Stimulated activated CD4-positive, alpha-beta T cell treated with anti-CD3 and anti-CD28 coated beads, Interleukin-15, amount 100 ng/mL, for 24 hours (primary cell): ENCODE data around the gene BLVRB.
A peak's percentile ranks its signal among the peaks of the same experiment; 100 is the strongest.
"Not testable (repeated sequence)": the region's sequence is repeated elsewhere in the genome, so short reads cannot be mapped to it uniquely, and the experiment has no call there.

Experiments
- DNase-seq: peaks from one replicate; pipeline ENCODE4 v3.0.0-alpha.2; 2020

BLVRB gene

DNA sequence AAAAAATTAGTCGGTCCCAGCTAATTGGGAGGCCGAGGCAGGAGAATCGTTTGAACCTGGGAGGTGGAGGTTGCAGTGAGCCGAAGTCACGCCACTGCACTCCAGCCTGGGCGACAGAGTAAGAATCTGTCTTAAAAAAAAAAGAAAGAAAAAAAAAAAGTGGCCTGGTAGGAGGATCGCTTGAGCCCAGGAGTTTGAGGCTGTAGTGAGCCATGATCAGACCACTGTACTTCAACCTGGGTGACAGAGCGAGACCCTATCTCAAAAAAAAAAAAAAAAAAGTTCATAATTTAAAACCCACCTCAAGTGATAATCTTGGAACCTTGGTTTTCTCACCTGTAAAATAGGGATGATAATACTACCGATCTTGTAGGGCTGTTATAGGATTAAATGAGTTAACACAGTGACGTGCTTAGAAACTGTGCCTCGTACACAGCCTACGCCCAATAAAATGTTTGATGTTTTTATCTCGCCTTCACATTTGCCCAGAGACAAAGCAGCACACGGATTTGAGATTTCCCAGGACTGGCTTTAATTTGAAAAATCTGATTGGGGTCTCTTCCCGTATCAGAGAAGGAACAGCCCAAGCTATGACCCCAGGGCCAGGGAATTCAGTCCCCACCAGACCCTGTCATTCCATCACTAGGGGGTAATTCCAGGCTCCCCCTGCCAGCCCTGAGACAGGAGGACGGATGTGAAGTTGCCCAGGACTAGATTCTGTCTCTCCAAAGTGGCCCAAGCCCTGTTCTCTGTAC is 43.4 kb downstream of the BLVRB start:
- DNase-seq: no peak

DNA sequence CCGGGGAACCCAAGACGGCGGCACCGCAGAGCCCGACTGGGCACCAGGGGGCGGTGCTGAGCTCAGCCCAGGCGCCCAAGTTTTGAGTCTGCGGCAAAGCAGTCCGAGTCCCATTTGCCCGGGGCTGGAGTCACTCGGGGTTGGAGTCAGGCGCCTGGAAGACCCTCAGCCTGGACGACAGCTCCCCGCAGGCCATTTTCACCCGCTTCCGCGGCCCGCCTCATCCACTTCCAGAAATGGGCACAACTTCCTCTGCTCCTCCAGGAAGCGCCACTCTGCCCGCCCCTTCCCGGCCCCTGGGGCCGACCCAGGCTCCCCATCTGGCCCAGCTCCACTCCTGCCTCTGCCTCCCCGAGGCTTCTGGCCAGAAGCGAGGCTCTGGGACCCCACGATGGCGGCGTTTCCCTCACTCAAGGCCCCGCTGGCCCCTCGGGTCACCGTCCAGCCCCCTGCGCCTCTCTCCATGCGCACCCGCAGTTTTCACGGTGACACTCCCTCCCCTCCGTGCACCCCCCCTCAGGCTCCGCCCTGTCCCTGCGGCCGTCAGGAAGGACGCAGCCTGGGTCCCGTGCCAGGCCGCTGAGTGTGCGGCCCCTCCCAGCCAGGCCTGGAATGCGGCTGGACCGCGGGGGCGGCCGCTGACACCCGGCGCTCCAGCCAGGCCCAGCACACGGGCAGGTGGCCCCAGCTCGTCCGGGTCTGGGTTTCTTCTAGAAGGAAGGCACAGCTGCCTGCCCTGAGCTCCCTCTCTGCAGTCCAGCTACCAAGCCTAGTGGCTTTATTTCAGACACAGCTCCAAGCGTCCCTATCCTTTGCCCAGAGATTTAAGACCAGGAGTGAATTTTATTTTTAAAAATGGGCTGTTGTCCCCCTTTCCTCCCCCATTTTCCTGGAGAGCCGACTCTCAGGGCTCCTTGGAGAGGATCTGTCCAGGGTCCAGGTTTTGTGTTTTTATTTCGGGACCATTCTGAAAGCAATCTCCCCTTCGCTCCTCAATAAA is 44.5 kb downstream of the BLVRB start:
- peak; percentile 87 for DNase-seq

DNA sequence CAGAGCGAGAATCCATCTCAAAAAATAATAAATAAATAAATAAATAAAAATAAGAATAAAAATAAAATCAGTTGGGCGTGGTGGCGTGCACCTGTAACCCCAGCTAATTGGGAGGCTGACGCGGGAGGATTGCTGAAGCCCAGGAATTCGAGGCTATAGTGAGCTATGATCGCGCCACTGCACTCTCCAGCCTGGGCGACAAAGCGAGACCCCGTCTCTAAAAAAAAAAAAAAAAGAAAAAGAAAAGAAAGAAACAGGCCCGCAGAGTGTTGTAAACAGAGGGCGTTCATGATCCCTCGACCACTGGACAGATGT is 45.1 kb downstream of the BLVRB start:
- no peak for DNase-seq

DNA sequence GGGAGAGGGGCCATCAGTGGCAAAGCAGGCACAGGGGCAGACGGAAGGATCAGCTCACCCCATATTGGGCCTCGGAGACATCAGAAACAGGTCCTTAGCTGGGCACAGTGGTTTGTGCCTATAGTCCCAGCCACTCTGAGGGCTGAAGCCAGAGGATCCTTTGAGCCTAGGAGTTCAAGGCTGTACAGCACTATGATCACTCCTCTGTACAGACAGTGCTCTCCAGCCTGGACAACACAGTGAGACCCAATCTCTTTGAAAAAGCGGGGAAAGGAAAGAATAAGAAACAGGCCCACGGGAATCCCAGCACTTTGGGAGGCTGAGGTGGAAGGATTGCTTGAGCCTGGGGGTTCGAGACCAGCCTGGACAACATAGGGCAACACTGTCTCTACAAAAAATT is 45.8 kb downstream of the BLVRB start:
- DNase-seq: no peak

DNA sequence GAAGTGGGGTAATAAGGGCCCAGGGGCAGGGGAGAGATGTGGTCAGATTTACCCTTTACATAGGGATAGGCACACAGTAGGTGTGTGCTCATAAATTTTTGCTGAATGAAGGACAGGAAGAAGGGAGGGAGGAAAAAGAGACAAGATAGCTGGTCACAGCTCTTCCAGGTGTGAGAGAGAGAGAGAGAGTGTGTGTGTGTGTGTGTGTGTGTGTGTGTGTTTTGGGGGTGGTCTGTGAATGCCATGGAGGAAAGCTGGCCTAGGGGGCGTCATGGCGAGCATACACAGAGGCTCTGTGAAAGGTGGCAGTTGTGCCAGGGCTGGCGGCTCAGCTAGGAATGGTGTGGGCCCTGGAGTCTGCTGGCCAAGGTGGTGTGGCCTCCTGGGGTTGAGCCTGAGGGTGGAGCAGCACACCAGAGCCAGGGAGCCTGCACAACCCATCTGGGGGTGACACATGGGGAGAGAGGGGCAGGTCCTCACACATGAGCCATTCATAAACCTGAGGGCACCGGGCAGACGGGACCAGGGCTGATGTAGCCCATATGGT is 46.4 kb downstream of the BLVRB start:
- DNase-seq: no peak

DNA sequence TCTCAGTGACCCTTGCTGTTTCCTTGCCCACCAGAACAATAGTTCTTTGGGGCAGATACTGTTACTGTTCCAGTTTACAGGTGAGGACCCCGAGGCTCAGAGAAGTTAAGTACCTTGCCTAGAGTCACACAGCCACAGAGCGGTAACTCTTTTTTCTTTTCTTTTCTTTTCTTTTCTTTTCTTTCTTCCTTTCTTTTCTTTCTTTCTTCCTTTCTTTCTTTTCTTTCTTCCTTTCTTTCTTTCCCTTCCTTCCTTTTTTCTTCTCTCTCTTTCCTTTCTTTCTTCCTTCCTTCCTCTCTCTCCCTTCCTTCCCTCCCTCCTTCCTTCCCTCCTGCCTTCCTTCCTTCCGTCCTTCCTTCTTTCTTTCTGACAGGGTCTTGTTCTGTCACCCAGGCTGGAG is 47.5 kb downstream of the BLVRB start:
- DNase-seq: no peak

DNA sequence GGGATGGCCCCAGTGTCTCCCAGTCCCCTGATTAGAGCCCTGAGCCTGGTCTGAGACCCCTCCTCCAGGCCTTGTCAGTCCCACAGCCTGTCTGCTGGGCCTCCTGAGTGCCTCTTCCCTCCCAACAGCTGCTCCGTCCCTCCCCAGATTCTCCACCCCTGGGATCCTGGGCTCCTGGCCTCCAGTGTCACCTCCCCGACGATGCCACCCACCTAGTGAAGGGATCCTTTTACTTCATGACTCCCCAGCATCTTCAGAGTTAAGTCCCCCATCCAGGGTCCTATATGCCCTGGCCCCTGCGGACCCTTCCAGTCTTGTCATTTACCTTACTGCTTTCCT is 47.9 kb downstream of the BLVRB start:
- no peak for DNase-seq

DNA sequence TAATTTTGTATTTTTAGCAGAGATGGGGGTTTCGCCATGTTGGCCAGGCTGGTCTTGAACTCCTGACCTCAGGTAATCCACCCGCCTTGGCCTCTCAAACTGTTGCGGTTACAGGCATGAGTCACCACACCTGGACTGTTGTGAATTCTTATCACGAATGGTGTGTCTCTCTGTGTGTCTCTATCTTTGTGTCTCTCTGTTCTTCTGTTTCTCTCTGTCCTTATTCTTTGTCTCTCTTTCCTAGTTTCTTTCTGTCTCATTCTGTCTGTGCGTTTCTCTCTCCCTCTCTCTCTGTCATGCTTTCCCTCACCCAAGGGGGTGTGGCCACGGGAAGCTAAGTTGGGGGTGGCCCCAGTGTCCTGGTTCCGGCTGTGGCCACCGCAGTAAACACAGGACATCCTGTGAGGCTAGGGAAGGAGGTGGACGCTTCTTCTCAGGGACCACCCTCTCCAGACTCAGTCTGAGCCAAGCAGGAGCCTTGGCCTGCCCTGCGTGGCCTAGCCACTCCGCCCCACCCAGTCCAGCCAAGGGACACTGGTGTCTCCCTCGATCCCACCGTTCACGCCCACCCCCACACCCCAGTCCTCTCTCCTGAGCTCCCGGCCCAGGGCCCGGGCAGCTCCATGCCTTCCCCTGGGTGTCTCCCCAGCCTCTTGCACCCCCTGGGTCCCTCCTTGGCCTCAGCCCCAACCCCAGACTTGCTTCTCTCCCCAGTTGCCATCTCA is 48.5 kb downstream of the BLVRB start:
- no peak for DNase-seq

DNA sequence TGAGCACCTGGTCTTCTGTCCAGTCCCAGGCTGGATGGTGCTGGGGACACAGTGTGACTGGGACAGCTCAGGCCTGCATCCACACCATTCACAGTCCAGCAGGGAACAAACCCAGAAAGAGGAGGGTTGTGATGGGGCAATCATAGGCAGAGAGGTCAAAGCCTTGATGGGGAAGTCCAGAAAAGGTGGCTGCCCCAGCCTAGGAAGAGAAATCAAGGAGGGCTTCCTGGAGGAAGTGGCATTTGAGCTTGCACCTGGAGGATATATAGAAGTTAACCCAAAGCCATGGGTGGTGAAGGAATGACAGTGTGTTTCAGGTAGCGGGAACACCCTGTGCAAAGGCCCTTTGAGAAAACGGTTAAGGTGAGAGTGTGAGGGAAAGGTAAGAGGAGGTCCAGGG is 49.8 kb downstream of the BLVRB start:
- no peak for DNase-seq

DNA sequence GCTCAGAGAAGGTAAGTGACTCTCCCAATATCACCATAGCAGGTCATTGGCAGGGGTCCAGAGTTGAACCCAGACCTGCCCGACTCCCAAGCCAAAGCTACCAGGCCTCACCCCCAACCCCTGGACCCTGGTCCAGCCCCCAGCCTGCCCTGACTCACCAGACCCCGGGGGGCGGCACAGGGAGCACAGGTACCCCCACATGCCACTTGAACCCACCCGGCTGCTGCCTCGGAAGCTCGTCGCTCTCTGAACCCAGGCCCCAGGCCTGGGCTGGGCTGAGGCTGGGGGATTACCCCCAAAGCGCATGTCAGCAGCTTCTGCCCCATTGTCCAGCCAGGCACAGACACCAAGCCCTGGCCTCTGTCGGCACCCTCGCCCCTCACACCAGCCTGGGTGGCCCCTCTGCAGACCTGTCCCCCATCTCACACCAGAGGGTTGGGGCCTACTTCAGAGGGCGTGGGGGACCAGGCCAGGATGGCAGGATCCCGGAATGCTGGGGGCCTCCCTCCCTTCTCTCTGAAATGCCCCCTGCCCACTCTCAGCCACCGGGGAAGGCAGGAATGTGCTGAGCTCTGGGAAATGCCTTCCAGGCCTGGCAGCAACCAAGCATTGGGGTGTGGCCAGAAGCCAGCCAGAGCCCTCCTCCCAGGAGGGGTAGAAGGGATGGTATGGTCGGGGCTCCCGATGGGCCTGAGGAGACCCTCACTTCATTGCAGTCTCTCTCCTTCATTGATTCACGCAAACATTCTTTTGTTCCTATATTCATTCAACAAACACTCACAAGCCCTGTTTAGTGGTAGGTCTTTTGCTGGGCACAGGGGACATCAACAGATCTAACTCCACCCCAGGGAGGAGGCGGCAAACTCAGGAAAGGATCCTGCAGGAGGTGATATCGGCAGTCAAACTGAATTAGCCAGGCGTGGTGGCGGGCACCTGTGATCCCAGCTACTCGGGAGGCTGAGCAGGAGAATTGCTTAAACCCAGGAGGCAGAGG is 50.7 kb downstream of the BLVRB start:
- DNase-seq: no peak

DNA sequence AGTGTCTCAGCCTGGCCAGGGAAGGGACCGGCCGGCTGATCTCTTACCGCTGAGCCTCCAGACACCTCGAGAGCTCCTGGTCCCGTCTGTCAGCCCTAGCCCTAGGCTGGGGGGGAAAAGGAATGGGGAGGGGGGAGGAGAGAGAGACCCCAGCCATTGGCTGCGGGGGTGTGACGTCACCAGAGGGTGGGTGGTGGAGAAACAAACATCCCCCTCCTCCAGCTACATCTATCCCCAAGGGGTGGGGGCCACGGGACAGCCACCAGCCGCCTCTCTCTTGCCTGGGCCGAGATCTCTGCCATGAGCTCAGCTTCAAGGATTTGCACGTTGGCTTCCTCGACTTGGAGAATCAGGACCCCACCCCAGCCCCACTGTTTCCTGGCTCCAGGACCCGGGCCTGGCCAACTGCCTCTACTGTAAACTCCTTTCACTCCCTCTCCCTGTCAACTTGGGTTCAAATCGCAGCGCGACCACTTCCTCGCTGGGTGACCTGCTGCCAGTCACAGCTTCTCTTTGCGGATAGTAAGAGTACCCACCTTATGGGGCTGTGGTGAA is 52.2 kb downstream of the BLVRB start, which contains the start of gene PRX:
PRX (minus strand) TSS at position 88 of the 555 bp plus-strand sequence. CDS start 5,446 bp downstream, outside the sequence.
- DNase-seq: no peak

DNA sequence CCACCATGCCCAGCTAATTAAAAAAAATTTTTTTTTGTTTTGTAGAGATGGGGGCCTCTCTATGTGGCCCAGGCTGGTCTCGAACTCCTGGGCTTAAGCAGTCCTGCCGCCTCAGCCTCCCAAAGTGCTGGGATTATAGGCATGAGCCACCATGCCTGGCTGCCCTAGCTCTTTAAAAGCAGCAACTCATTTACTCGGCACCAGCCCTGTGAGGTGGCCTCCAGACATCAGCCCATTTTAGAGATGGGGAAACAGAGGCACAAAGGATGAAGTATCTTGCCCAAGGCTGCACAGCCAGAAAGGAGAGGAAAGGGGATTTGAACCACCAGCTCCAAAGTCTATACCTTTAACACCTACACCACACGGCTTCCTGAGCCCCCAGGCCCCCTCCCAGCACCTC is 52.7 kb downstream of the BLVRB start:
- no peak for DNase-seq

DNA sequence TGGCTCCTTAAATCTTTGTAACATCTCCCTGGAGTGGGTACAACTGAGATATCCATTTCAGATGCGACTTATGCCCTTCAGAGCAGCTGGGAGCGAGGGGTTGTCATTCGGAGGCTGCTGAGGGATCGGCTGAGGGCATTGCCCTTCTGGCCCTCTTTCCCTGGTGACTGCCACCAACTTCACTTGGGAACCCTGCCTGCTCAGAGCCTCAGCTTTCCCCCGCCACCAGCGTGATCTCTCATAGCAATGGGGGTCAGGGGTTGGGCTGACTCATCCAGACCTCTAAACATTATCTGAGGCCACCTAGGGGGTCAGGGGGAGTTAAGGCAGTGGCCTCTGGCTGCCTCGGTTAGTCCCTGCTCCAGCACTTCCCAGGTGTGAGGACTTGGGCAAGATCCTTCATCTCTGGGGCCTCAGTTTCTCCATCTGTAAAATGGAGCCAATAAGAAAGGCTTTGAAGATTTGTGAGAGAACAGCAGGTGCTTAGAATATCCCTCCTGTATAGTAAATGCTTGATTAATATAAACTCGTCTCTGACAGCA is 53.5 kb downstream of the BLVRB start:
- no peak for DNase-seq

DNA sequence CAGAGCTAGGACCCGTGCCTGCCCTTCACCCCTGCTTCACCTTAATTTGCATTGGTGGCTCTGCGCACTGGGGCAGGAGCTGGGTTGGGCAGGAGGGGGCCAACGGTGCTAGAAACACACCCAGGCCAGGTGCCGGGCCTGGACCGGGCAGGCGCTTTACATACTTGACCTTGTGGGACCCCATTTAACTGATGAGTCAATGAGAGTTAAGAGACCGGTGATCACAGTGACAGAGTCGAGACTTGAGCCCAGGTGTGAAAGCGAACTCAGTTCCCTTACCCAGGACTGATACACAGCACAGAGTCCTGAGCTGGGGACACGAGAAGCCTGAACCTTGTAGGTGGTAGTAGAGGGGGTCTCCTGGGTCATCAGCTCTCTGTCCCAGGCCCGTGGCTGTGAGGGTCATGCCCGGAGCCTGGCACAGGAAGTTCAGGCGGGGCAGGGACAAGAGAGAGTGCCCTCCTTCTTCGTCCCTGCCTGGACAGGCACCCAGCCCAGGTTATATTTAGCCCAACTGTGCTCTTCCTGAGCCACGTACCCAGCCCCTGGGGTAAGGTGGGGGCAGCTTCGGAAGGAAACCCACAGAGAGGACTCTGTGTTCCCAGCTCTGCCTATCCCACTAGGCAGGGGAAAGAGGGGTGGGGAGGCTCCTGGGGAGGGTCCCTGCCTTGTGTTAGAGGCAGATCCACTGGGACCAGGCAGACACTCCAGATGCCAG is 54.3 kb downstream of the BLVRB start:
- no peak for DNase-seq

DNA sequence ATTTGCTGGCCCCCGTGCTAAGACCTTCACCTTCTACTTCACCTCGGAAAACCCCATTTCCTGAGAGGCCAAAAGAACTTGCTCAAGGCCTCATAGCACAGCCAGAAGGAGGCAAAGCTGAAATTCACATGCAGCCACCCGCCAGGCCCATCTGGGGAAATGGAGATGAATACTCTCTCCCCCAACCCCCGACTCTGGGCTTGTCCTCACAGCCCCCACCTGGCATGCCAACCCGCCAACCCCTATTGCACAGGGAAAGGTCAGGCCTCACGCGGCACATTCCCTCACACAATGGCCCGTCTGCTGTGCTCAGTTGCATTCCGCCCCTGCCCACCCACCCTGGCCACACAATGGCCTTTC is 55.5 kb downstream of the BLVRB start:
- no peak for DNase-seq

DNA sequence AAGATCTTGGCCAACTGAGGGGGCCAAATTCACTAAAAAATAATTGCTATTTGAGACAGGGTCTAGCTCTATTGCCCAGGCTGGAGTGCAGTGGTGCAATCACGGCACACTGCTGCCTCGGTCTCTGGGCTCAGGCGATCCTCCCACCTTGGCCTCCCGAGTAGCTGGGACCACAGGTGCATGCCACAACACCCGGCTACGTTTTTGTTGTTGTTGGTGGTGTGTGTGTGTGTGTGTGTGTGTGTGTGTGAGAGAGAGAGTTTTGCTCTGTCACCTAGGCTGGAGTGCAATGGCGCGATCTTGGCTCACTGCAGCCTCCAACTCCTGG is 57.0 kb downstream of the BLVRB start:
- not testable (repeated sequence) for DNase-seq

DNA sequence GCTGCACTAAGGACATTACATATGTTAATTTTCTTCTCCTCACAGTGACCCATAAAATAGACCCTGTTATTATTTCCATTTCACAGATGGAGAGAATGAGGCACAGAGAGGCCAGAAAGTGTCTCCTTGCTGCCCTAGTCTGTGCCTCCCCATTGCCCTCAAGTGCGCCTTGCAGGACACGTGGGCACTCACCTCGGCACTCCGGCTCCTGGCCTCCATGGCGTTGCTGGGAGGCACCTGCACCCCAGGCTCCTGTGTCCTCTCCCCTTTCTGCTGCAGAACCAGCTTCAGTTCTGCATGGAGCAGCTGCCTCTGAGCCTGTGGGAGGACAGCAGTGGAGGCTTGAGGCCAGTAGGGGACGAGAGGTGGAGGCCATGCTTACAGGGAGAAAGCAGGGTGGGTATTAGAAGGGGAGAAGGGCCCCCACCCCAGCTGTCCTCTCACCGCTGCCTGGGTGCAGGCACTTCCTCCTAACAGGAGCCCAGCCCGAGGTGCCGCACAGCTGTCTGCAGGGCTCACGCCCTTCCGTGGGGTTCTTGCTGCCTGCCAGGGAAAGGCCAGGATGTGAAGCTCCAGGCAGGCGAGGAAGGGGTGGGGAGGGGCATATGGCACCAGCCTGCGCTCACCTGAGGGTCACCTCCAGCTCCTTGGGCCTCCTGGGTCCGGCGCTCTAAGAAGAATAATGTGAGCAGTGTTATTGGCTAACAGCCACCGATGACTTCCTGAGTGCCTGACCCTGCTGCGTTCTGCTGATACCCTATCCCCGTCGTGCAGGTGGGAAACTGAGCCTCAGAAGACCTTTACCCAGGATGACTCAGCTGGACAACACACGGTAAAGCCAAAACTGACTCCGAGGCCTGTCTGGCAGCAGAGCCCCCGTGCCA is 57.6 kb downstream of the BLVRB start:
- no peak for DNase-seq

DNA sequence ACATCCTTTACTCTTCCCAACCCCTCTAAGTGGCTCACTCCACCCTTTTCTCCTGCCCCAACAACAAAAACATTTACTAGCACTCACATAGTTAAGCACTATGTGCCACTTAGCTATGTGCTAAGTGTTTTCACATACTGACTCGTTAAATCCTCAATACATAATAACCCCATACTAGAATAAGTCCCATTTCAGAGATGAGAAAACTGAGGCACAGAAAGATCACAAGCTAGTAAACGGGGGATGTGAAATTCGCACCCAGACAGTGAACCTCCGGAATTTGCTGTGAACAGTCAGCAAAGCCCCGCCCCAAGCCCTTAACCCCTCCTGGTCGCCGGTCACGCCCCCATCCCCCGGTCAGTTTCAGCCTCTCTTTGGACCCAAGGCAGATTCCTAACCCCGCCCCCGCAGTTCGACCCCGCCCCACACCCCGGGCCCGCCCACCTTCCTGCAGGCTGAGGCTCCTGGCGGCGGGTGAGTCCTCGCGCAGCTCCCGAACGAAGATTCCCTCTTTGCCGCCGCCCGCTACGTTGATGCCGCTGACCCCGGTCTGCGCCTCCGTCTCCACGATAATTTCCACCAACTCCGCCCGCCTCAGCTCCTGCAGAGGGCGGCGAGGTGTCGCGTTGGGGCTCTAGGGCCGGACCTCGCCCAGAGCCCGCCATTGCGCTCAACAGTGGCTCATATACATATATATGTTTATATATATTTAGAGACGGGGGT is 62.1 kb downstream of the BLVRB start:
- DNase-seq: peak; percentile 92

DNA sequence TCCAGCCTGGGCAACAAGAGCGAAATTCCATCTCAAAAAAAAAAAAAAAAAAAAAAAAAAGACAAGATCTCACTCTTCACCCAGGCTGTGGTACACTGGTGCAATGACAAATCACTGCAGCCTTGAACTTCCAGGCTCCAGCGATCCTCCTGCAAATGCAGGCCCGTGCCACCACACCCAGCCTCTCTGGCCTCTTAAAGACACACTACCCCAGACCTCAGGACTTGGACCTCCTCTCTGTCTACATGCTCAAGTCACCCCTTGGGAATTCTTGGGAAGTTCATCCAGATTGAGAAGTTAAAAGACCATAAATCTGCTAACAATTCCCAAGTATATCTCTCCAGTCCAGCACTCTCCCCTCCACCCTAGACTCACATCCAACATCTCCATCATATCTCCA is 65.0 kb downstream of the BLVRB start:
- DNase-seq: no peak
